Measurements from ENCODE around the gene ZNF212. TPM values are rescaled to one million over a fixed set of nuclear protein-coding genes. Genes with fewer than 3 reads are reported as not detected.

Gene ZNF212
- total and polyA plus RNA-seq, 9 of the 15 experiments (the other 6 are each of a cell fraction or from before 2014, with no cell fraction given), result 1.8 to 21.4 (median 7.2) TPM

- TF ChIP-seq RNF219 (CRISPR knock-in tag; IDR thresholded peaks at IDR 0.05), result no peak
- peak; percentile 64 to 72 for TF ChIP-seq MAZ (CRISPR knock-in tag; conservative IDR thresholded peaks at IDR 0.05 in 1 of 2, IDR thresholded peaks at IDR 0.05 in 1 of 2)
- no peak for TF ChIP-seq E4F1 (CRISPR knock-in tag; IDR thresholded peaks at IDR 0.05; ENCODE audit: borderline replicate concordance)
- peak; percentile 77; the same call in 1 of the 2 replicates for TF ChIP-seq FOXP1 (CRISPR knock-in tag; IDR thresholded peaks at IDR 0.05)
- no peak for TF ChIP-seq GTF2E2 (tag; IDR thresholded peaks at IDR 0.05)
- no peak for TF ChIP-seq ETS2 (tag; IDR thresholded peaks at IDR 0.05; ENCODE audit: borderline replicate concordance, poor library complexity, severe bottlenecking)
- TF ChIP-seq HDAC8 (tag; IDR thresholded peaks at IDR 0.05), result 0 out of 2 replicates have a peak, but pooled peaks have one; percentile 30
- TF ChIP-seq FOXJ3 (CRISPR knock-in tag; IDR thresholded peaks at IDR 0.05), result no peak
- TF ChIP-seq KDM4B (IDR thresholded peaks at IDR 0.05; ENCODE audit: borderline replicate concordance in 2 of 2, low read depth in 1 of 2), result no peak
- TF ChIP-seq ZNF316 (IDR thresholded peaks at IDR 0.05), result no peak
- TF ChIP-seq FOSL1 (tag; conservative IDR thresholded peaks at IDR 0.05), result no peak
- TF ChIP-seq ZNF174 (CRISPR knock-in tag; IDR thresholded peaks at IDR 0.05), result no peak
- TF ChIP-seq BDP1 (IDR thresholded peaks at IDR 0.05; ENCODE audit: insufficient read depth, insufficient read length), result no peak
- TF ChIP-seq SMARCC2 (IDR thresholded peaks at IDR 0.05; ENCODE audit: low read depth), result no peak
- TF ChIP-seq RBM15 (IDR thresholded peaks at IDR 0.05; ENCODE audit: insufficient read depth, low read length), result no peak
- TF ChIP-seq TGIF2 (CRISPR knock-in tag; IDR thresholded peaks at IDR 0.05), result 0 out of 2 replicates have a peak, but pooled peaks have one; percentile 36
- no peak; the same call in 1 of the 2 replicates for TF ChIP-seq ZBTB7A (IDR thresholded peaks at IDR 0.05; ENCODE audit: borderline replicate concordance, control insufficient read depth, low read depth, low read length)
- peak; percentile 29; the same call in 1 of the 2 replicates for TF ChIP-seq ZNF384 (IDR thresholded peaks at IDR 0.05; ENCODE audit: low read depth, low read length)
- no peak for TF ChIP-seq CBX2 (IDR thresholded peaks at IDR 0.05; ENCODE audit: insufficient read depth, low read length, poor library complexity, severe bottlenecking)
- TF ChIP-seq SAP30 (IDR thresholded peaks at IDR 0.05; ENCODE audit: borderline replicate concordance, insufficient read depth, low read depth, low read length, poor library complexity, severe bottlenecking), result peak; percentile 91
Measured at GRCh38 chr7:149261829-149262617, 22.6 kb downstream of the ZNF212 start, which contains the start of gene ZNF783 (continued).

Data from K562 (cell line).